Neutrophil (primary cell): ENCODE results near the gene PLA2G10.
"Not testable (repeated sequence)": the region's sequence is repeated elsewhere in the genome, so short reads cannot be mapped to it uniquely, and the experiment has no call there.

Experiments used
- H3K27ac ChIP-seq: fragments of 200-600 bp; sonication (generic); 2 replicates; pipeline ENCODE4 v1.5.1; 2016; ENCODE audit warnings: mild to moderate bottlenecking, moderate library complexity
- H3K27me3 ChIP-seq: fragments of 200-600 bp; sonication (generic); 2 replicates; pipeline ENCODE4 v1.6.0; 2016; ENCODE audit warnings: mild to moderate bottlenecking
- H3K36me3 ChIP-seq: fragments of 200-600 bp; sonication (generic); 2 replicates; pipeline ENCODE4 v1.5.1; 2017
- H3K4me1 ChIP-seq, 2 experiments: fragments of 200-600 bp in 1 of 2; sonication (generic) in 1 of 2; 1 replicate in 1 of 2; 2 replicates in 1 of 2; pipeline versions ENCODE4 v1.5.1 to v1.6.1; 2013 to 2016; ENCODE audit warnings: low read depth in 1 of 2, low read length in 1 of 2, mild to moderate bottlenecking in 1 of 2, moderate library complexity in 1 of 2; ENCODE audit not compliant: control insufficient read depth in 1 of 2, insufficient read depth in 1 of 2
- H3K4me3 ChIP-seq, 2 experiments: fragments of 200-600 bp in 1 of 2; sonication (generic) in 1 of 2; 1 replicate in 1 of 2; 2 replicates in 1 of 2; pipeline ENCODE4 v1.5.1; 2013 to 2016; ENCODE audit warnings: low read depth in 1 of 2, low read length in 1 of 2, mild to moderate bottlenecking in 1 of 2, moderate library complexity in 1 of 2
- H3K9me3 ChIP-seq: fragments of 200-600 bp; sonication (generic); 2 replicates; pipeline ENCODE4 v1.5.1; 2016
- CTCF ChIP-seq: fragments of 200-600 bp; sonication (generic); IDR thresholded peaks from 2 replicates; pipeline ENCODE4 v1.5.1; 2016; ENCODE audit warnings: antibody characterized with exemption

The PLA2G10 gene

GRCh38 chr16:14682121-14682520 is 12.0 kb downstream of the PLA2G10 start:
- no peaks in the 10 kb centered on the region for H3K36me3 ChIP-seq
- no peak overlapping the region for H3K4me3 ChIP-seq
- H3K27me3 ChIP-seq = no peaks in the 10 kb centered on the region
- H3K27ac ChIP-seq = no peak overlapping the region
- H3K9me3 ChIP-seq = no peaks in the 10 kb centered on the region
- no peak for TF ChIP-seq CTCF
- no peaks in the 10 kb centered on the region for H3K4me1 ChIP-seq

- Histone ChIP-seq H3K9me3 (no peaks in the 10 kb centered on the region), H3K27me3 (no peaks in the 10 kb centered on the region), H3K27ac (no peak overlapping the region), H3K4me3 (no peak overlapping the region), H3K4me1 (no peaks in the 10 kb centered on the region), H3K36me3 (no peaks in the 10 kb centered on the region)
- TF ChIP-seq CTCF = no peak
Measured at GRCh38 chr16:14681115-14681514, 13.0 kb downstream of the PLA2G10 start.

DNA sequence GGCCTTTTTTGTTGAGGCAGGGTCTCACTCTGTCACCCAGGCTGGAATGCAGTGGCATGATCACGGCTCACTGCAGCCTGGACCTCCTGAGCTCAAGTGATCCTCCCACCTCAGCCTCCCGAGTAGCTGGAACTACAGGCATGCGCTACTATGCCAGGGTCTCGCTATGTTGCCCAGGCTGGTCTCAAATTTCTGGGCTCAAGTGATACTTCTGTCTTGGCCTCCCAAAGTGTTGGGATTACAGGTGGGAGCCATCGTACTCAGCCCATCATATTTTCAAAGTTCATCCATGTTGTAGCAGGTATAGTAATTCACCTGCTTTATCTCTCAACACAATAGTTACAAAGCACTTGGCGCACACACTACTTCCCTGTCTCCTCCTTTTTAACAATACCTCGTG is 13.7 kb downstream of the PLA2G10 start:
- not testable (repeated sequence) for H3K27me3 ChIP-seq, H3K9me3 ChIP-seq, H3K4me1 ChIP-seq, H3K4me3 ChIP-seq, H3K36me3 ChIP-seq, H3K27ac ChIP-seq

GRCh38 chr16:14678748-14679497 is 15.2 kb downstream of the PLA2G10 start:
- H3K36me3 ChIP-seq = no peaks in the 10 kb centered on the region
- no peaks in the 10 kb centered on the region for H3K9me3 ChIP-seq
- no peak for TF ChIP-seq CTCF
- no peaks in the 10 kb centered on the region for H3K27me3 ChIP-seq
- no peaks in the 10 kb centered on the region for H3K4me1 ChIP-seq
- no peak overlapping the region for H3K4me3 ChIP-seq
- no peak overlapping the region for H3K27ac ChIP-seq

- Histone ChIP-seq H3K27me3 (no peaks in the 10 kb centered on the region), H3K27ac (no peak overlapping the region), H3K4me3 (no peak overlapping the region), H3K36me3 (no peaks in the 10 kb centered on the region), H3K9me3 (no peaks in the 10 kb centered on the region), H3K4me1 (no peaks in the 10 kb centered on the region)
- no peak for TF ChIP-seq CTCF
Measured at GRCh38 chr16:14677627-14678026, 16.5 kb downstream of the PLA2G10 start.

DNA sequence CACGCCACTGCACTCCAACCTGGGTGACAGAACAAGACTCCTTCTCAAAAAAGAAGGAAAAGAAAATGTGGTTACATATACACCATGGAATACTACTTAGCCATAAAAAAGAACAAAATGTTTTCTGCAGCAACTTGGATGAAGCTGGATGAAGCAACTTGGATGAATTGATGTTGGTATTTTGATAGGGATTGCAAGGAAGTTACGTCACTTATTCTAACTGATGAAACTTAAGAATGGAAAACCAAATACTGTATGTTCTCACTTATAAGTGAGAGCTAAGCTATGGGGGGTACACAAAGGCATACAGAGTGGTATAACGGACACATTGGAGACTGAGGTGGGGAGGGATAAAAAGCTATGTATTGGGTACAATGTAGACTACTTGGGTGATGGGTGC is 17.5 kb downstream of the PLA2G10 start:
- no peak for TF ChIP-seq CTCF
- no peaks in the 10 kb centered on the region for H3K9me3 ChIP-seq
- no peak overlapping the region for H3K27ac ChIP-seq
- no peaks in the 10 kb centered on the region for H3K4me1 ChIP-seq
- H3K36me3 ChIP-seq = no peaks in the 10 kb centered on the region
- H3K4me3 ChIP-seq = no peak overlapping the region
- H3K27me3 ChIP-seq = no peaks in the 10 kb centered on the region
